ENCODE measurements around the gene LGALS4. TPM values are rescaled to one million over a fixed set of nuclear protein-coding genes. Genes with fewer than 3 reads are reported as not detected.

The LGALS4 gene
- total and polyA plus RNA-seq, 9 of the 15 experiments (the other 6 are each of a cell fraction or from before 2014, with no cell fraction given) = 0.08 to 1.1 (median 0.30) TPM; not detected in 3

- BruUV-seq (replicated peaks) = no TSS peak
- Histone ChIP-seq H3K4me2 (ENCODE audit: insufficient read depth, low read length) (no peak overlapping the region), H3K4me3 (no peak overlapping the region), H3K4me1 (replicated peaks in 1 of 2; ENCODE audit: control insufficient read depth in 2 of 2, insufficient read depth in 2 of 2, low read length in 2 of 2) (peaks cover 0 to 14% of the 10 kb centered on the region in 2 experiments; a peak in 4 of 5 replicates), H2AFZ (ENCODE audit: low read depth, low read length) (no peak overlapping the region), H3K9me1 (ENCODE audit: control insufficient read depth, insufficient read depth, low read length) (no peaks in the 10 kb centered on the region), H3K9ac (ENCODE audit: insufficient read depth in 1 of 2, low read depth in 2 of 2, low read length in 2 of 2) (peak overlapping the region in 1 of 2 experiments; percentile 66; a peak in 1 of 4 replicates), H4K20me1 (replicated peaks; ENCODE audit: control insufficient read depth, insufficient read depth, low read length) (peaks cover 30% of the 10 kb centered on the region), H3K27ac (ENCODE audit: extremely low read depth, low read depth, low read length) (no peak overlapping the region), H3K36me3 (ENCODE audit: control insufficient read depth, insufficient read depth, low read length) (peaks cover 99% of the 10 kb centered on the region), H3K9me3 (replicated peaks; ENCODE audit: control insufficient read depth, insufficient read depth, low read depth, low read length) (no peaks in the 10 kb centered on the region), H3K79me2 (ENCODE audit: control insufficient read depth, insufficient read depth, low read length) (peaks cover 46% of the 10 kb centered on the region), H3K27me3 (ENCODE audit: control insufficient read depth in 2 of 2, insufficient read depth in 2 of 2, low read length in 2 of 2) (no peaks in the 10 kb centered on the region)
- peak in 2 of 4 experiments; percentile 2 to 9 for DNase-seq (ENCODE audit: extremely low read depth in 1 of 4, low spot score in 3 of 4)
- in situ Hi-C loops (cut with MboI) (no loop called here), intact Hi-C loops (cut with micrococcal nuclease) (no loop called here)
- TF ChIP-seq ZFX (CRISPR knock-in tag; IDR thresholded peaks at IDR 0.05) (peak; percentile 31; the same call in 1 of the 2 replicates), ZBTB5 (IDR thresholded peaks at IDR 0.05) (no peak), POLR2G (IDR thresholded peaks at IDR 0.05; ENCODE audit: low read depth, low read length) (peak; percentile 59; the same call in 1 of the 2 replicates), CC2D1A (IDR thresholded peaks at IDR 0.05) (no peak), RBFOX2 (IDR thresholded peaks at IDR 0.05; ENCODE audit: low read depth, low read length) (peak; percentile 70), ZNF41 (CRISPR knock-in tag; conservative IDR thresholded peaks at IDR 0.05) (no peak)
- ChIA-PET POLR2A (interaction anchor here (0.7 to 4.7 kb wide), 6 partner anchors 8 to 108 kb away, joined by 3 to 58 read pairs (median 4); partner anchors contain the start of genes ECH1 and HNRNPL), CTCF (ENCODE audit: low intra/inter-chr PET ratio) (no interaction called here)
- ATAC-seq = no peak
- FAIRE-seq = no peak
- 97% methylated on average over 5 of the region's 5 CpGs for WGBS (ENCODE audit: insufficient coverage, low coverage, missing lambda C conversion rate)
These were observed 27.8 kb upstream of the LGALS4 start for GRCh38 chr19:38840583-38840968.
